CMK (cell line): ENCODE data around the gene CAPZB.

ENCODE experiments used
- DNase-seq: peaks from one replicate; pipeline ENCODE4 v3.0.0-alpha.2; 2010; ENCODE audit warnings: low read depth

The CAPZB gene

GRCh38 chr1:19429611-19430010, 55.7 kb downstream of the CAPZB start:
- DNase-seq = no peak

- DNase-seq = no peak
These were observed 58.1 kb downstream of the CAPZB start for GRCh38 chr1:19427087-19427781.

GRCh38 chr1:19426294-19427086, 58.8 kb downstream of the CAPZB start:
- no peak for DNase-seq

GRCh38 chr1:19425646-19426239, 59.6 kb downstream of the CAPZB start:
- no peak for DNase-seq

GRCh38 chr1:19424651-19425570, 60.4 kb downstream of the CAPZB start:
- DNase-seq = no peak

GRCh38 chr1:19423130-19423529, 62.2 kb downstream of the CAPZB start:
- DNase-seq = no peak

- DNase-seq = no peak
These were observed 64.0 kb downstream of the CAPZB start for GRCh38 chr1:19421365-19421764.

GRCh38 chr1:19420606-19421005, 64.7 kb downstream of the CAPZB start:
- DNase-seq = no peak

- no peak for DNase-seq
These were observed 65.6 kb downstream of the CAPZB start for GRCh38 chr1:19419691-19420090.

GRCh38 chr1:19418503-19418971, 66.8 kb downstream of the CAPZB start:
- no peak for DNase-seq

GRCh38 chr1:19416921-19417470, 68.3 kb downstream of the CAPZB start:
- no peak for DNase-seq

- no peak for DNase-seq
These were observed 69.2 kb downstream of the CAPZB start for GRCh38 chr1:19416145-19416544.

- DNase-seq = no peak
These were observed 70.7 kb downstream of the CAPZB start for GRCh38 chr1:19414515-19415121.

GRCh38 chr1:19413999-19414398, 71.3 kb downstream of the CAPZB start:
- DNase-seq = no peak

GRCh38 chr1:19412654-19413053, 72.7 kb downstream of the CAPZB start:
- no peak for DNase-seq

- DNase-seq = no peak
These were observed 73.7 kb downstream of the CAPZB start for GRCh38 chr1:19411612-19412011.

- DNase-seq = no peak
These were observed 74.9 kb downstream of the CAPZB start for GRCh38 chr1:19410393-19410792.

GRCh38 chr1:19409477-19410341, 75.6 kb downstream of the CAPZB start:
- DNase-seq = no peak

GRCh38 chr1:19407494-19408096, 77.7 kb downstream of the CAPZB start:
- no peak for DNase-seq

GRCh38 chr1:19406680-19407079, 78.7 kb downstream of the CAPZB start:
- no peak for DNase-seq
